ENCODE results near the gene ETV3. TPM values are rescaled to one million over a fixed set of nuclear protein-coding genes. Genes with fewer than 3 reads are reported as not detected.

ETV3 gene
- total RNA-seq, 1 experiment from 2014 or later: 25.8 TPM

DNA sequence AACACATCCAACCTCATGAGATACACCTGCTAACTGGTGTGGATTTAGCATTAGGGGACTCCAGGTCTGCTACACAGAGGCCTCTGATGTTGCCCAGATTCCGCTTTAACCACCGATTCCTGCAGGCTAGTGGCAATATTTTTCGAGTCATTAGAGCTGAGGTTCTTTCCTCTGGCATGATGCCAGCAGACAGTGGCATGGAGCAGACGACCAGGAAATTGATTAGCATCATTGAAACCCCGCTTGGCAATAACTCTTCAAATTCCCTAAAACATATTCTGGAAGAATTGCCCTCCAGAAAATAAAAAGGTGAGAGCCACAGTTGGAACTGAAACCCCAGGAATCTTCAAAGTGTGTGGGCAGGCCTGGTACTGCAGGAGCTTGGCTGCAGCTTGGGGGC lies 28.4 kb upstream of the ETV3 start:
- CTCF ChIA-PET: no interaction called here
- H3K9me3 Mint-ChIP-seq (ENCODE audit: unreplicated experiment): no peaks in the 10 kb centered on the region
- H3K27me3 Mint-ChIP-seq (ENCODE audit: insufficient read depth, unreplicated experiment): no peaks in the 10 kb centered on the region
- no TSS peak for BruUV-seq (replicated peaks)
- DNase-seq: no peak
- peaks cover 20% of the 10 kb centered on the region for H3K4me1 Mint-ChIP-seq (ENCODE audit: low read depth, unreplicated experiment)
- H3K27me3 ChIP-seq (replicated peaks; ENCODE audit: control insufficient read depth, insufficient read depth, low read length): no peaks in the 10 kb centered on the region
- H3K4me1 ChIP-seq: peaks cover 20% of the 10 kb centered on the region
- POLR2A ChIA-PET: no interaction called here
- intact Hi-C loops (cut with micrococcal nuclease; ENCODE audit: unreplicated experiment): no loop called here
- H3K36me3 Mint-ChIP-seq (ENCODE audit: insufficient read depth, unreplicated experiment): peaks cover 7% of the 10 kb centered on the region
- TF ChIP-seq, protein P1, sequence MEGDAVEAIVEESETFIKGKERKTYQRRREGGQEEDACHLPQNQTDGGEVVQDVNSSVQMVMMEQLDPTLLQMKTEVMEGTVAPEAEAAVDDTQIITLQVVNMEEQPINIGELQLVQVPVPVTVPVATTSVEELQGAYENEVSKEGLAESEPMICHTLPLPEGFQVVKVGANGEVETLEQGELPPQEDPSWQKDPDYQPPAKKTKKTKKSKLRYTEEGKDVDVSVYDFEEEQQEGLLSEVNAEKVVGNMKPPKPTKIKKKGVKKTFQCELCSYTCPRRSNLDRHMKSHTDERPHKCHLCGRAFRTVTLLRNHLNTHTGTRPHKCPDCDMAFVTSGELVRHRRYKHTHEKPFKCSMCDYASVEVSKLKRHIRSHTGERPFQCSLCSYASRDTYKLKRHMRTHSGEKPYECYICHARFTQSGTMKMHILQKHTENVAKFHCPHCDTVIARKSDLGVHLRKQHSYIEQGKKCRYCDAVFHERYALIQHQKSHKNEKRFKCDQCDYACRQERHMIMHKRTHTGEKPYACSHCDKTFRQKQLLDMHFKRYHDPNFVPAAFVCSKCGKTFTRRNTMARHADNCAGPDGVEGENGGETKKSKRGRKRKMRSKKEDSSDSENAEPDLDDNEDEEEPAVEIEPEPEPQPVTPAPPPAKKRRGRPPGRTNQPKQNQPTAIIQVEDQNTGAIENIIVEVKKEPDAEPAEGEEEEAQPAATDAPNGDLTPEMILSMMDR (IDR thresholded peaks at IDR 0.05; ENCODE audit: insufficient read depth in 1 of 2, low read depth in 1 of 2, low read length in 1 of 2, severe bottlenecking in 1 of 2, unreplicated experiment in 1 of 2): no peak
- no peaks in the 10 kb centered on the region for H3K9me3 ChIP-seq
- H3K4me3 Mint-ChIP-seq (ENCODE audit: unreplicated experiment): no peak overlapping the region
- no peak overlapping the region for H3K4me3 ChIP-seq (ENCODE audit: low read depth, low read length)
- H3K36me3 ChIP-seq (ENCODE audit: control insufficient read depth, insufficient read depth, low read length): no peaks in the 10 kb centered on the region
- H3K27ac Mint-ChIP-seq (ENCODE audit: unreplicated experiment): no peak overlapping the region

DNA sequence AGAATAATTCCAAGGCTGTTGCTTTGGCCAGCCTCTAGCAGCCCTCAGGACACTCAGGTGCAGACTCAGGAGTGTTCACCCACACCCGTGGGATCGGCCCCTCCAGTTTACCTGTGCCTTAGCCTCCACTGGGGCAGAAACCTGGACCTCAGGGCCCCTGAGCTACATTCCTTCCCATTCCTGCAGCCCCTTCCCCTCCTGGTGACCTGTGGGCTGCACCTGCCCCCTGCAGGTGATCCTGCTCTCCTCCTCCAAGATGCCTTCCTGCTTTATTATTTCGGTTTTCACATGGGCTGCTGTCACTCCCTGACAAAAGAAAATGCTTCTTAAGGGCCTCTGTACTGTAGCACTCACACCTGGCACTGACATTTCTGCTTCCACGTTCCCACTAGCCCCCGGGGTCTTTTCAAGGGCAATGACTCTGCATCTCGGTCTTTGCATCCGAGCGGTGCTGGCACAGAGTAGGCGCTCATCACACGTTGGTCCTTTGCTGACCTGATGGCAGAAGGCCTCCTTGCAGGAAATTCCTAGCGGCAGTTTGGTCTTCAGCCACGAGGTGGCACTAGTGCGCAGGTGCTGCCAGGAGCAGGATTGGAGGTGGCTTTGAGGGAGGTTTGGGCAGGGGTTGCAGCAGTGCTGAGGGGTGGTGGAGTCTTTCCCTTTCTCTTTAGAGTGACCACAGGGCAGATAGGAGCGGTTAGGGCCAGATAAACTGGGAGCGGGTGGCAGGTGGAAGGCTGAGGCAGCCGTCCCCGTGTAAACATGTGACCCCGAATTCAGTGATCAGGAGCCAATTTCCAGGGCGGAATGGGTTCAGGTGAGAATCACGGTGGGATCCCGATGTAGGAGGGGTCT lies 25.3 kb upstream of the ETV3 start:
- no TSS peak for BruUV-seq (replicated peaks)
- CTCF ChIA-PET: interaction anchor here (1.1 to 1.5 kb wide), 2 partner anchors 74 to 83 kb away, joined by 3 to 5 read pairs; no protein-coding TSS in a partner anchor

GRCh38 chr1:157162345-157162744 lies 24.1 kb upstream of the ETV3 start:
- peaks cover 25% of the 10 kb centered on the region for H3K4me1 ChIP-seq
- Mint-ChIP-seq H3K9me3 (ENCODE audit: unreplicated experiment) (no peaks in the 10 kb centered on the region), H3K4me1 (ENCODE audit: low read depth, unreplicated experiment) (peaks cover 24% of the 10 kb centered on the region), H3K27me3 (ENCODE audit: insufficient read depth, unreplicated experiment) (no peaks in the 10 kb centered on the region), H3K36me3 (ENCODE audit: insufficient read depth, unreplicated experiment) (peaks cover 7% of the 10 kb centered on the region), H3K27ac (ENCODE audit: unreplicated experiment) (peak overlapping the region; percentile 63), H3K4me3 (ENCODE audit: unreplicated experiment) (no peak overlapping the region)
- ChIA-PET CTCF (interaction anchor here (1.5 kb wide), 1 partner anchor 82 kb away, joined by 3 read pairs; no protein-coding TSS in a partner anchor), POLR2A (no interaction called here)
- peak in 1 of 2 experiments; percentile 44 for DNase-seq
- intact Hi-C loops (cut with micrococcal nuclease; ENCODE audit: unreplicated experiment): no loop called here
- no peaks in the 10 kb centered on the region for H3K36me3 ChIP-seq (ENCODE audit: control insufficient read depth, insufficient read depth, low read length)
- no peak overlapping the region for H3K4me3 ChIP-seq (ENCODE audit: low read depth, low read length)
- BruUV-seq (replicated peaks): no TSS peak
- no peaks in the 10 kb centered on the region for H3K27me3 ChIP-seq (replicated peaks; ENCODE audit: control insufficient read depth, insufficient read depth, low read length)
- H3K9me3 ChIP-seq: no peaks in the 10 kb centered on the region
- TF ChIP-seq, protein P1 (IDR thresholded peaks at IDR 0.05; ENCODE audit: insufficient read depth in 1 of 2, low read depth in 1 of 2, low read length in 1 of 2, severe bottlenecking in 1 of 2, unreplicated experiment in 1 of 2): no peak

More for the DNA sequence above, 25.3 kb upstream of the ETV3 start:
- no peaks in the 10 kb centered on the region for H3K27me3 ChIP-seq (replicated peaks; ENCODE audit: control insufficient read depth, insufficient read depth, low read length)
- H3K9me3 ChIP-seq: no peaks in the 10 kb centered on the region
- H3K4me3 ChIP-seq (ENCODE audit: low read depth, low read length): no peak overlapping the region
- Mint-ChIP-seq H3K9me3 (ENCODE audit: unreplicated experiment) (no peaks in the 10 kb centered on the region), H3K36me3 (ENCODE audit: insufficient read depth, unreplicated experiment) (peaks cover 7% of the 10 kb centered on the region), H3K27ac (ENCODE audit: unreplicated experiment) (peak overlapping the region; percentile 52), H3K4me3 (ENCODE audit: unreplicated experiment) (peak overlapping the region; percentile 60), H3K27me3 (ENCODE audit: insufficient read depth, unreplicated experiment) (no peaks in the 10 kb centered on the region), H3K4me1 (ENCODE audit: low read depth, unreplicated experiment) (peaks cover 24% of the 10 kb centered on the region)
- TF ChIP-seq, protein P1 (IDR thresholded peaks at IDR 0.05; ENCODE audit: insufficient read depth in 1 of 2, low read depth in 1 of 2, low read length in 1 of 2, severe bottlenecking in 1 of 2, unreplicated experiment in 1 of 2): peak; percentile 75 to 89
- POLR2A ChIA-PET: no interaction called here
- H3K36me3 ChIP-seq (ENCODE audit: control insufficient read depth, insufficient read depth, low read length): no peaks in the 10 kb centered on the region
- peaks cover 25% of the 10 kb centered on the region for H3K4me1 ChIP-seq
- intact Hi-C loops (cut with micrococcal nuclease; ENCODE audit: unreplicated experiment): no loop called here
- DNase-seq: peak; percentile 80 to 85

All from Caco-2 (cell line).